Measurements from ENCODE around the gene SH3RF3.

- TF ChIP-seq, protein P1, sequence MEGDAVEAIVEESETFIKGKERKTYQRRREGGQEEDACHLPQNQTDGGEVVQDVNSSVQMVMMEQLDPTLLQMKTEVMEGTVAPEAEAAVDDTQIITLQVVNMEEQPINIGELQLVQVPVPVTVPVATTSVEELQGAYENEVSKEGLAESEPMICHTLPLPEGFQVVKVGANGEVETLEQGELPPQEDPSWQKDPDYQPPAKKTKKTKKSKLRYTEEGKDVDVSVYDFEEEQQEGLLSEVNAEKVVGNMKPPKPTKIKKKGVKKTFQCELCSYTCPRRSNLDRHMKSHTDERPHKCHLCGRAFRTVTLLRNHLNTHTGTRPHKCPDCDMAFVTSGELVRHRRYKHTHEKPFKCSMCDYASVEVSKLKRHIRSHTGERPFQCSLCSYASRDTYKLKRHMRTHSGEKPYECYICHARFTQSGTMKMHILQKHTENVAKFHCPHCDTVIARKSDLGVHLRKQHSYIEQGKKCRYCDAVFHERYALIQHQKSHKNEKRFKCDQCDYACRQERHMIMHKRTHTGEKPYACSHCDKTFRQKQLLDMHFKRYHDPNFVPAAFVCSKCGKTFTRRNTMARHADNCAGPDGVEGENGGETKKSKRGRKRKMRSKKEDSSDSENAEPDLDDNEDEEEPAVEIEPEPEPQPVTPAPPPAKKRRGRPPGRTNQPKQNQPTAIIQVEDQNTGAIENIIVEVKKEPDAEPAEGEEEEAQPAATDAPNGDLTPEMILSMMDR (IDR thresholded peaks at IDR 0.05 in 2 of 3, conservative IDR thresholded peaks at IDR 0.05 in 1 of 3; ENCODE audit: borderline replicate concordance in 1 of 3, insufficient read depth in 1 of 3, low read depth in 2 of 3, low read length in 2 of 3): no peak
- TF ChIP-seq SIN3A (IDR thresholded peaks at IDR 0.05; ENCODE audit: low read depth) (no peak), POLR2A (IDR thresholded peaks at IDR 0.05; ENCODE audit: borderline replicate concordance, extremely low read depth, insufficient read depth, insufficient read length) (no peak), EZH2 (IDR thresholded peaks at IDR 0.05) (no peak), EGR1 (IDR thresholded peaks at IDR 0.05; ENCODE audit: low read depth) (no peak), POLR2AphosphoS5 (IDR thresholded peaks at IDR 0.05; ENCODE audit: low read depth, low read length) (no peak), RAD21 (IDR thresholded peaks at IDR 0.05; ENCODE audit: low read depth) (no peak)
Measured at GRCh38 chr2:109415581-109416013, 286.6 kb downstream of the SH3RF3 start.

Data from HCT116 (cell line).